Loucy (cell line): ENCODE measurements around the gene HOXA10.

Experiments
- CTCF ChIP-seq: fragments of 200-600 bp; sonication (generic); conservative IDR thresholded peaks from 2 replicates; pipeline ENCODE4 v1.5.1; 2014; ENCODE audit warnings: mild to moderate bottlenecking, antibody characterized with exemption, low read length
- EZH2phosphoT487 ChIP-seq: fragments of 200-600 bp; IDR thresholded peaks from 2 replicates; pipeline ENCODE4 v1.6.1; 2018; ENCODE audit warnings: antibody characterized with exemption, mild to moderate bottlenecking, moderate library complexity, borderline replicate concordance

GRCh38 chr7:27185013-27185853 lies 11.1 kb upstream of the HOXA10 start, which contains the start of gene HOXA11:
- TF ChIP-seq CTCF (no peak), EZH2phosphoT487 (no peak)
